IMR-90 (cell line): Measurements from ENCODE around the gene SRCIN1. TPM values are rescaled to one million over a fixed set of nuclear protein-coding genes. Genes with fewer than 3 reads are reported as not detected.

ENCODE experiments used
- ATAC-seq: fragments of 200-7000 bp; cut with Tn5 transposase; 2 replicates; pipeline ENCODE4 v1.9.1; 2020; ENCODE audit warnings: low read depth, mild to moderate bottlenecking, moderate library complexity
- BruUV-seq: library from RNA; stranded (reverse); fragments of 400-500 nt; replicated peaks from 2 replicates; lab custom pipeline; 2021; lab: Mats Ljungman, UMichigan
- CTCF ChIA-PET: fragments of 300-600 bp; formaldehyde crosslinking; extraction: SDS; loops from one replicate; lab custom pipeline; 2021; ENCODE audit warnings: antibody characterized with exemption; lab: Yijun Ruan, JAX
- POLR2A ChIA-PET: fragments of 300-600 bp; sonication (Branson Sonifier 250); formaldehyde crosslinking; loops from one replicate; lab custom pipeline; 2022; ENCODE audit warnings: antibody characterized with exemption; ENCODE audit not compliant: unreplicated experiment; lab: Charles Lee
- DNase-seq: peaks from one replicate; pipeline ENCODE4 v3.0.0; 2013
- H2AFZ ChIP-seq: replicated peaks from 2 replicates; pipeline ENCODE3; 2013; ENCODE audit warnings: low read length, mild to moderate bottlenecking; ENCODE audit not compliant: poor library complexity
- H2AK5ac ChIP-seq: 2 replicates; pipeline ENCODE4 v1.6.1; 2013; ENCODE audit warnings: low read depth, low read length, inconsistent platforms
- H2AK9ac ChIP-seq: replicated peaks from 2 replicates; pipeline ENCODE3; 2013; ENCODE audit warnings: mild to moderate bottlenecking, low read depth, low read length, moderate library complexity; ENCODE audit not compliant: poor library complexity
- H2BK120ac ChIP-seq: 2 replicates; pipeline ENCODE4 v1.6.1; 2013; ENCODE audit warnings: low read depth, low read length, inconsistent platforms
- H2BK15ac ChIP-seq: 3 replicates; pipeline ENCODE4 v1.6.1; 2013; ENCODE audit warnings: low read depth, low read length, inconsistent platforms
- H2BK20ac ChIP-seq: 2 replicates; pipeline ENCODE4 v1.6.1; 2013; ENCODE audit warnings: low read depth, mild to moderate bottlenecking, inconsistent platforms, low read length, moderate library complexity
- H2BK5ac ChIP-seq: 2 replicates; pipeline ENCODE4 v1.6.1; 2013; ENCODE audit warnings: mild to moderate bottlenecking, low read depth, low read length, inconsistent platforms; ENCODE audit not compliant: poor library complexity, severe bottlenecking
- H3K14ac ChIP-seq: replicated peaks from 2 replicates; pipeline ENCODE4 v1.6.1; 2013; ENCODE audit warnings: low read depth, low read length, inconsistent platforms
- H3K18ac ChIP-seq: 2 replicates; pipeline ENCODE4 v1.6.1; 2013; ENCODE audit warnings: low read depth, low read length, control low read depth
- H3K23ac ChIP-seq: 2 replicates; pipeline ENCODE4 v1.6.1; 2013; ENCODE audit warnings: low read depth, low read length, inconsistent platforms
- H3K27ac ChIP-seq: 2 replicates; pipeline ENCODE4 v1.5.1; 2013; ENCODE audit warnings: mild to moderate bottlenecking, control low read depth, low read length; ENCODE audit not compliant: insufficient read depth
- H3K27me3 ChIP-seq: 2 replicates; pipeline ENCODE4 v1.6.1; 2013; ENCODE audit warnings: low read length; ENCODE audit not compliant: control insufficient read depth, insufficient read depth
- H3K36me3 ChIP-seq: 2 replicates; pipeline ENCODE4 v1.6.1; 2013; ENCODE audit warnings: low read length, mixed read lengths; ENCODE audit not compliant: control insufficient read depth, insufficient read depth
- H3K4ac ChIP-seq: 2 replicates; pipeline ENCODE4 v1.6.1; 2013; ENCODE audit warnings: low read depth, low read length, inconsistent platforms
- H3K4me1 ChIP-seq: 2 replicates; pipeline ENCODE4 v1.6.1; 2013; ENCODE audit warnings: low read length, mixed read lengths; ENCODE audit not compliant: control insufficient read depth, insufficient read depth
- H3K4me2 ChIP-seq: 2 replicates; pipeline ENCODE4 v1.6.1; 2013; ENCODE audit warnings: low read depth, mild to moderate bottlenecking, control low read depth, low read length, moderate library complexity
- H3K4me3 ChIP-seq: 2 replicates; pipeline ENCODE4 v1.5.1; 2013; ENCODE audit warnings: low read depth, mild to moderate bottlenecking, control low read depth, low read length, moderate library complexity; ENCODE audit not compliant: insufficient read depth
- H3K56ac ChIP-seq: 2 replicates; pipeline ENCODE4 v1.6.1; 2013; ENCODE audit warnings: low read length, inconsistent platforms; ENCODE audit not compliant: insufficient read depth; ENCODE audit errors: extremely low read depth
- H3K79me1 ChIP-seq, 2 experiments: 2 replicates each; pipeline ENCODE4 v1.6.1; 2013; ENCODE audit warnings: low read length in 2 of 2, inconsistent platforms in 1 of 2, low read depth in 1 of 2
- H3K9ac ChIP-seq: 2 replicates; pipeline ENCODE4 v1.6.1; 2013; ENCODE audit warnings: low read depth, low read length, control low read depth
- H3K9me1 ChIP-seq: 2 replicates; pipeline ENCODE4 v1.6.1; 2013; ENCODE audit warnings: low read length, inconsistent platforms; ENCODE audit not compliant: insufficient read depth
- H3K9me3 ChIP-seq: 2 replicates; pipeline ENCODE4 v1.6.1; 2013; ENCODE audit warnings: low read length; ENCODE audit not compliant: control insufficient read depth, insufficient read depth
- H4K20me1 ChIP-seq: 2 replicates; pipeline ENCODE4 v1.6.1; 2013; ENCODE audit warnings: low read length, inconsistent platforms; ENCODE audit not compliant: insufficient read depth
- H4K5ac ChIP-seq: 2 replicates; pipeline ENCODE4 v1.6.1; 2013; ENCODE audit warnings: mild to moderate bottlenecking, low read depth, low read length, control low read depth
- H4K8ac ChIP-seq, 2 experiments: 2 replicates each; pipeline ENCODE4 v1.6.1; 2013; ENCODE audit warnings: low read depth in 2 of 2, low read length in 2 of 2, control low read depth in 1 of 2, inconsistent platforms in 1 of 2
- H4K91ac ChIP-seq: 2 replicates; pipeline ENCODE4 v1.6.1; 2013; ENCODE audit warnings: low read depth, low read length, inconsistent platforms; ENCODE audit not compliant: insufficient read depth
- CEBPB ChIP-seq: IDR thresholded peaks from 2 replicates; pipeline ENCODE4 v1.6.1; 2012; ENCODE audit warnings: low read depth, low read length, improper control_type of control experiment
- CTCF ChIP-seq: conservative IDR thresholded peaks from 2 replicates; pipeline ENCODE4 v1.5.1; 2012; ENCODE audit warnings: mild to moderate bottlenecking, low read depth, low read length, improper control_type of control experiment
- NFE2L2 ChIP-seq: fragments of 150-350 bp; IDR thresholded peaks from 2 replicates; pipeline ENCODE4 v1.6.1; 2016; ENCODE audit warnings: low read depth, mild to moderate bottlenecking, low read length
- RFX5 ChIP-seq: IDR thresholded peaks from 2 replicates; pipeline ENCODE4 v1.8.0; 2012; ENCODE audit warnings: low read depth, mild to moderate bottlenecking, low read length, moderate library complexity
- USF2 ChIP-seq: fragments of 150-350 bp; IDR thresholded peaks from 2 replicates; pipeline ENCODE4 v1.6.1; 2017; ENCODE audit warnings: mild to moderate bottlenecking, antibody characterized with exemption, low read length, low read depth
- WGBS, 2 experiments: methylation state at CpG; one replicate each; pipeline versions ENCODE4 v1.1.5 to v1.1.7; 2013; ENCODE audit warnings: missing lambda C conversion rate in 2 of 2; ENCODE audit not compliant: insufficient read length in 1 of 2; ENCODE audit errors: extremely low coverage in 2 of 2; 5-methylcytosine and 5-hydroxymethylcytosine counted together
- dilution Hi-C: fragments of 300-500 bp; cut with HindIII; formaldehyde crosslinking; loops from one replicate; pipeline ENCODE4 v1.14.3; 2018; ENCODE audit warnings: low sequenced_read_pairs; ENCODE audit not compliant: unreplicated experiment
- in situ Hi-C: fragments of 300-500 bp; cut with MboI; formaldehyde crosslinking; loops from 3 replicates; pipeline ENCODE4 v1.14.3; 2019; ENCODE audit warnings: low sequenced_read_pairs, inconsistent platforms, mixed read lengths
- intact Hi-C: fragments of 100-400 bp; cut with micrococcal nuclease; formaldehyde crosslinking; loops from 2 replicates; pipeline ENCODE4 v1.10.0; 2022
- polyA plus RNA-seq, 3 experiments: library from polyadenylated mRNA; depleted of rRNA; stranded (reverse); fragments of >200 nt; gene quantifications; 2 replicates each; pipeline ENCODE4 v1.2.3, GENCODE V29; 2012; ENCODE audit warnings: low replicate concordance in 1 of 3
- total RNA-seq: library from RNA; depleted of rRNA; stranded (reverse); fragments of >200 nt; gene quantifications from 2 replicates; pipeline ENCODE4 v1.2.3, GENCODE V29; 2012

Gene SRCIN1
- total and polyA plus RNA-seq, 2 of the 4 experiments (the other 2 are of a cell fraction): not detected

- no peak for TF ChIP-seq NFE2L2
Measured at GRCh38 chr17:38587947-38588787, 17.6 kb downstream of the SRCIN1 start (continued).

DNA sequence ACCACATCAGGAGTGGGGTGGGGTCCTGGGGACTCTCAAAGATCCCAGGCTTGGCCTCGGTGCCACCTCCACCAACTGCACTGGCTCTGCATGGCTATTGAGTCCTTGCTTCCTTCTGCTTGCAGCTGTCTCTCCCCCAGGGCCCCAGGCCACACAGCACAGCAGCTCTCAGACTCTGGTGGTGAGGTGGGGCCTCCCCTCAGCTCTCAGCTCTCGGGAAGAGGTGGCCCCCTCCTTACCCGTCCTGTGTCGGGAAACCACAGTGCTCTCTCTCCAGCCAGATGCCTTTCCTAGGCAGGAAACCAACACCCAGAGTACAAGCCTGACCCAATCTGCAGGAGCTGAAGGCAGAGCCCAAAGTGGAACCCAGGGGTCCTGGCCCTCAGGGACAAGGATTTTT lies 18.5 kb downstream of the SRCIN1 start:
- Histone ChIP-seq H3K56ac (no peak overlapping the region), H4K5ac (no peak overlapping the region), H3K79me1 (no peaks in the 10 kb centered on the region), H3K27me3 (peaks cover 84% of the 10 kb centered on the region), H3K9me1 (no peaks in the 10 kb centered on the region), H3K4me1 (no peaks in the 10 kb centered on the region), H2BK15ac (no peak overlapping the region), H4K91ac (no peak overlapping the region), H3K4ac (no peak overlapping the region), H2BK120ac (no peak overlapping the region), H2AK5ac (no peak overlapping the region), H3K9ac (no peak overlapping the region), H2BK20ac (no peak overlapping the region), H2AK9ac (no peak overlapping the region), H3K18ac (no peak overlapping the region), H3K4me3 (no peak overlapping the region), H3K23ac (no peak overlapping the region), H2AFZ (no peak overlapping the region), H4K8ac (no peak overlapping the region), H4K20me1 (no peaks in the 10 kb centered on the region; the same call in 1 of the 2 replicates), H3K36me3 (no peaks in the 10 kb centered on the region), H3K27ac (no peak overlapping the region), H3K14ac (no peak overlapping the region), H2BK5ac (no peak overlapping the region), H3K9me3 (no peaks in the 10 kb centered on the region), H3K4me2 (no peak overlapping the region)
- no TSS peak for BruUV-seq
- no peak for ATAC-seq
- intact Hi-C loops: no loop called here
- TF ChIP-seq RFX5 (no peak), NFE2L2 (no peak), CTCF (no peak), CEBPB (no peak), USF2 (no peak)
- DNase-seq: no peak
- dilution Hi-C loops: no loop called here
- in situ Hi-C loops: no loop called here
- ChIA-PET POLR2A (interaction anchor here (0.5 kb wide), 1 partner anchor 65 kb away, joined by 5 read pairs; no protein-coding TSS in a partner anchor), CTCF (interaction anchor here (0.6 kb wide), 1 partner anchor 150 kb away, joined by 4 read pairs; no protein-coding TSS in a partner anchor)
- no CpG with 5 or more reads among the region's 4 CpGs for WGBS, 2 experiments
